PC-9 (cell line): Measurements from ENCODE around the gene PSMG4. TPM values are rescaled to one million over a fixed set of nuclear protein-coding genes. Genes with fewer than 3 reads are reported as not detected.

Experiments used
- BruUV-seq: library from RNA; stranded (reverse); fragments of 400-500 nt; replicated peaks from 2 replicates; lab custom pipeline; 2021; lab: Mats Ljungman, UMichigan
- CTCF ChIA-PET: fragments of 300-600 bp; sonication (Branson Sonifier 250); formaldehyde crosslinking; loops from one replicate; lab custom pipeline; 2022; ENCODE audit warnings: antibody characterized with exemption; lab: Charles Lee
- POLR2A ChIA-PET: fragments of 300-600 bp; sonication (Branson Sonifier 250); formaldehyde crosslinking; loops from one replicate; lab custom pipeline; 2022; ENCODE audit warnings: antibody characterized with exemption; ENCODE audit not compliant: unreplicated experiment; lab: Charles Lee
- DNase-seq, 2 experiments: peaks; one replicate each; pipeline versions ENCODE4 v3.0.0 to v3.0.0-alpha.2; 2015 to 2022; ENCODE audit warnings: mixed read lengths in 1 of 2
- H2AFZ ChIP-seq: fragments of 200-600 bp; sonication (generic); 2 replicates; pipeline ENCODE4 v1.8.1; 2017; ENCODE audit warnings: antibody characterized with exemption
- H3F3A ChIP-seq: fragments of 200-600 bp; sonication (generic); 2 replicates; pipeline ENCODE4 v1.8.1; 2017; ENCODE audit warnings: antibody characterized with exemption, mild to moderate bottlenecking, low read depth; ENCODE audit not compliant: insufficient read depth
- H3K27ac ChIP-seq: fragments of 200-600 bp; sonication (generic); 2 replicates; pipeline ENCODE4 v1.6.1; 2016; ENCODE audit warnings: mixed run types
- H3K27me3 ChIP-seq: fragments of 200-600 bp; sonication (generic); 2 replicates; pipeline ENCODE4 v1.6.1; 2016; ENCODE audit warnings: low read depth, mixed run types; ENCODE audit not compliant: insufficient read depth
- H3K36me3 ChIP-seq: fragments of 200-600 bp; sonication (generic); 2 replicates; pipeline ENCODE4 v1.6.1; 2016; ENCODE audit warnings: low read depth, mixed run types
- H3K4me1 ChIP-seq: fragments of 200-600 bp; sonication (generic); replicated peaks from 2 replicates; pipeline ENCODE4 v1.6.1; 2016; ENCODE audit warnings: mixed run types; ENCODE audit not compliant: insufficient read depth
- H3K4me2 ChIP-seq: fragments of 200-600 bp; sonication (generic); 2 replicates; pipeline ENCODE4 v1.6.1; 2017; ENCODE audit warnings: mixed run types
- H3K4me3 ChIP-seq: fragments of 200-600 bp; sonication (generic); 2 replicates; pipeline ENCODE4 v1.6.1; 2016; ENCODE audit warnings: mixed run types
- H3K79me2 ChIP-seq: fragments of 200-600 bp; sonication (generic); 2 replicates; pipeline ENCODE4 v1.6.1; 2017; ENCODE audit warnings: low read depth, mixed run types
- H3K9me2 ChIP-seq: fragments of 200-600 bp; sonication (generic); 2 replicates; pipeline ENCODE4 v1.8.1; 2017; ENCODE audit warnings: mild to moderate bottlenecking; ENCODE audit not compliant: insufficient read depth
- H3K9me3 ChIP-seq: fragments of 200-600 bp; sonication (generic); 2 replicates; pipeline ENCODE4 v1.8.1; 2016; ENCODE audit warnings: low read depth; ENCODE audit not compliant: insufficient read depth
- H4K20me1 ChIP-seq: fragments of 200-600 bp; sonication (generic); 2 replicates; pipeline ENCODE4 v1.8.1; 2017; ENCODE audit not compliant: insufficient read depth
- EZH2 ChIP-seq: fragments of 200-600 bp; sonication (generic); IDR thresholded peaks from 2 replicates; pipeline ENCODE4 v1.8.0; 2017; ENCODE audit warnings: antibody characterized with exemption, low read depth
- intact Hi-C: fragments of 100-400 bp; cut with micrococcal nuclease; formaldehyde crosslinking; loops from one replicate; pipeline ENCODE4 v1.10.0; 2022; ENCODE audit not compliant: unreplicated experiment
- total RNA-seq: library from RNA; stranded (reverse); gene quantifications from 2 replicates; pipeline ENCODE4 v1.2.3, GENCODE V29; 2021
- TF ChIP-seq, protein P1 (sequence below): fragments of 200-600 bp; sonication (generic); conservative IDR thresholded peaks from 2 replicates; pipeline ENCODE4 v1.6.1; 2017; ENCODE audit warnings: mixed run types, antibody characterized with exemption, mild to moderate bottlenecking, moderate library complexity

The PSMG4 gene
- total RNA-seq, 1 experiment from 2014 or later, result 33.8 TPM

DNA sequence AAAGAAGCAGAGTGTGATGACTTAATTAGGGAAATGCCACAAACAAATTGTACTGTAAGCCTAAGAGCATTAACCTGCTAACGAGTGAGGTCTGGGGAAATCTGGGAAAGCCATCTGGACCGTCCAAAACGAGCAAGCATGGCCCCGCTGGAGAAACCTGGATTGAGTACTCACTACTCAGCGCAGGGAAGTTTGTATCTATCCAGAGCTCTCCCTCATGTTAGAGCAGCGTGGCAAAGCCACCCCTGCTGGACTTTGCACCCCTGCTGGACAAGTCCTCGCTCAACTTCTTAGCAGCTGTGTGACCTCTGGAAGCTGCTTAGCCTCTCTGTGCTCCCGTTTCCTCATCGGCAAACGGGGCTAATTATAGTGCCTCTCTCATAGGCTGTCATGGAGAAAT, 37.3 kb downstream of the PSMG4 start:
- Histone ChIP-seq H3K9me3 (no peaks in the 10 kb centered on the region), H3K4me2 (no peak overlapping the region), H3K27me3 (no peaks in the 10 kb centered on the region), H2AFZ (no peak overlapping the region), H3K4me1 (no peaks in the 10 kb centered on the region), H3K9me2 (no peaks in the 10 kb centered on the region), H3F3A (no peaks in the 10 kb centered on the region), H3K4me3 (no peak overlapping the region), H4K20me1 (no peaks in the 10 kb centered on the region), H3K36me3 (no peaks in the 10 kb centered on the region), H3K79me2 (no peaks in the 10 kb centered on the region), H3K27ac (no peak overlapping the region)
- CTCF ChIA-PET, result no interaction called here
- no peak for DNase-seq
- no peak for TF ChIP-seq EZH2
- TF ChIP-seq, protein P1, sequence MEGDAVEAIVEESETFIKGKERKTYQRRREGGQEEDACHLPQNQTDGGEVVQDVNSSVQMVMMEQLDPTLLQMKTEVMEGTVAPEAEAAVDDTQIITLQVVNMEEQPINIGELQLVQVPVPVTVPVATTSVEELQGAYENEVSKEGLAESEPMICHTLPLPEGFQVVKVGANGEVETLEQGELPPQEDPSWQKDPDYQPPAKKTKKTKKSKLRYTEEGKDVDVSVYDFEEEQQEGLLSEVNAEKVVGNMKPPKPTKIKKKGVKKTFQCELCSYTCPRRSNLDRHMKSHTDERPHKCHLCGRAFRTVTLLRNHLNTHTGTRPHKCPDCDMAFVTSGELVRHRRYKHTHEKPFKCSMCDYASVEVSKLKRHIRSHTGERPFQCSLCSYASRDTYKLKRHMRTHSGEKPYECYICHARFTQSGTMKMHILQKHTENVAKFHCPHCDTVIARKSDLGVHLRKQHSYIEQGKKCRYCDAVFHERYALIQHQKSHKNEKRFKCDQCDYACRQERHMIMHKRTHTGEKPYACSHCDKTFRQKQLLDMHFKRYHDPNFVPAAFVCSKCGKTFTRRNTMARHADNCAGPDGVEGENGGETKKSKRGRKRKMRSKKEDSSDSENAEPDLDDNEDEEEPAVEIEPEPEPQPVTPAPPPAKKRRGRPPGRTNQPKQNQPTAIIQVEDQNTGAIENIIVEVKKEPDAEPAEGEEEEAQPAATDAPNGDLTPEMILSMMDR, result no peak
- BruUV-seq, result no TSS peak
- POLR2A ChIA-PET, result no interaction called here
- intact Hi-C loops, result no loop called here

DNA sequence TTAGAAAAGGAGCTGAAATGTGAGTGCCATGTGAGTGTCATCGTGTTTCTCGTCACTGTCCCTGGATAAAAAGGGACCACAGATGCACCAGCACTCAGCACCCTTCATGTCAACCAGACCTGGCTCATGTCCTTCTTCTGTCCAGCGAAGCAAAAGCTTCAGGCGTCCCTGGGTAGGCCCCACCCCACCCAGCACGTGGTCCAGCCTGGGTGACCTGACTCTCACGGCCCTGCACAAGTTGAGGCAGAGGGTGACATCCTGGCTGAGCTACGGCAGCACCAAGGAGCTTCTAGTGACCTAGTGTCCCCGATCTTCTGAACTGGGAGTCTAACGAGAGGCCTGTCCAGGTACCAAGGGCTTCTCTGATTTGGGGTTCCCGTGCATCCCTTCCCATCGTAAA, 37.8 kb downstream of the PSMG4 start:
- H3K9me3 ChIP-seq, result no peaks in the 10 kb centered on the region
- no peak overlapping the region for H3K4me2 ChIP-seq
- H3K9me2 ChIP-seq, result no peaks in the 10 kb centered on the region
- no peaks in the 10 kb centered on the region for H3K27me3 ChIP-seq
- ChIA-PET CTCF (no interaction called here), POLR2A (no interaction called here)
- no peaks in the 10 kb centered on the region for H3F3A ChIP-seq
- TF ChIP-seq, protein P1, result no peak
- TF ChIP-seq EZH2, result no peak
- H3K36me3 ChIP-seq, result no peaks in the 10 kb centered on the region
- no peak for DNase-seq
- H2AFZ ChIP-seq, result no peak overlapping the region
- intact Hi-C loops, result no loop called here
- no peaks in the 10 kb centered on the region for H3K4me1 ChIP-seq
- H4K20me1 ChIP-seq, result no peaks in the 10 kb centered on the region
- no peak overlapping the region for H3K27ac ChIP-seq
- no TSS peak for BruUV-seq
- H3K4me3 ChIP-seq, result no peak overlapping the region
- H3K79me2 ChIP-seq, result no peaks in the 10 kb centered on the region

DNA sequence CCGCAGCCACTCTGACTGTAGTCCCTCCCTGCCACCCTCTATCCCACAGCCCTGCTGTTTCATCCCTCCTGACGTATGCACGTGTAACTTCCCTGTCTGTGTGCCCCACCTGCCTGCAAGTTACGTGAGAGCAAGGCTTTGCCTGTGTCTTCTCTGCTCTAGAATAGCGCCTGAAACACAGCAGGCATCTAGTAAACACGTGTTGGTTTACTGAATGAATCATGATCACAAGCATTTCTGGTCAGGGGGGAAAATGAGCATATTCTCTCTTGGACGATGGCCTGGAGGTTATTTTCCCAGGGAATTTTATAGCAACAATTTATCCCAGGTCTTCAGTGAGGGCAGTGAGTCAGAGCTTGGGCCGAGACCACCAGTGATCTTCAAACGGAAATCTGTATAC, 38.3 kb downstream of the PSMG4 start:
- no peak for DNase-seq

More for the DNA sequence above, 38.3 kb downstream of the PSMG4 start:
- intact Hi-C loops, result no loop called here
- ChIA-PET CTCF (no interaction called here), POLR2A (no interaction called here)
- no peaks in the 10 kb centered on the region for H3K27me3 ChIP-seq
- H3K9me3 ChIP-seq, result no peaks in the 10 kb centered on the region
- TF ChIP-seq, protein P1, result no peak
- TF ChIP-seq EZH2, result no peak
- no peaks in the 10 kb centered on the region for H3F3A ChIP-seq
- no peaks in the 10 kb centered on the region for H3K4me1 ChIP-seq
- BruUV-seq, result no TSS peak
- no peak overlapping the region for H3K27ac ChIP-seq
- H4K20me1 ChIP-seq, result no peaks in the 10 kb centered on the region
- no peak overlapping the region for H3K4me3 ChIP-seq
- H3K4me2 ChIP-seq, result no peak overlapping the region
- no peaks in the 10 kb centered on the region for H3K36me3 ChIP-seq
- no peak overlapping the region for H2AFZ ChIP-seq
- H3K9me2 ChIP-seq, result no peaks in the 10 kb centered on the region
- H3K79me2 ChIP-seq, result no peaks in the 10 kb centered on the region
